HepG2 (cell line): ENCODE data around the gene IGIP. TPM values are rescaled to one million over a fixed set of nuclear protein-coding genes. Genes with fewer than 3 reads are reported as not detected.

Source experiments
- AGO2 ChIP-seq: fragments of 200-400 bp; formaldehyde crosslinking; optimal IDR thresholded peaks from 2 replicates; pipeline ENCODE3; 2017; ENCODE audit warnings: mild to moderate bottlenecking, low read depth, low read length, moderate library complexity
- ATF1 ChIP-seq: IDR thresholded peaks from 2 replicates; pipeline ENCODE4 v1.6.1; 2016; ENCODE audit warnings: mild to moderate bottlenecking, control low read depth
- CCDC6 ChIP-seq: sonication (generic); formaldehyde crosslinking; IDR thresholded peaks from 2 replicates; pipeline ENCODE4 v1.8.1; 2022; ENCODE audit warnings: mild to moderate bottlenecking, missing genetic modification reagents, moderate library complexity
- EZH2 ChIP-seq: conservative IDR thresholded peaks from 2 replicates; pipeline ENCODE4 v1.6.1; 2012; ENCODE audit warnings: mild to moderate bottlenecking, low read depth, low read length, moderate library complexity
- MAF1 ChIP-seq: sonication (generic); formaldehyde crosslinking; IDR thresholded peaks from 2 replicates; pipeline ENCODE4 v1.5.0; 2020; ENCODE audit warnings: missing genetic modification reagents, borderline replicate concordance
- MZF1 ChIP-seq: sonication (generic); formaldehyde crosslinking; IDR thresholded peaks from 2 replicates; pipeline ENCODE4 v1.8.1; 2023; ENCODE audit warnings: mild to moderate bottlenecking, missing genetic modification reagents, borderline replicate concordance
- PAWR ChIP-seq: sonication (generic); formaldehyde crosslinking; IDR thresholded peaks from 2 replicates; pipeline ENCODE4 v1.4.0; 2020; ENCODE audit warnings: missing genetic modification reagents, mild to moderate bottlenecking, borderline replicate concordance
- PHF20 ChIP-seq: sonication (generic); formaldehyde crosslinking; IDR thresholded peaks from 2 replicates; pipeline ENCODE4 v1.5.0; 2020; ENCODE audit warnings: mild to moderate bottlenecking, missing genetic modification reagents
- POLR2G ChIP-seq: fragments of 200-400 bp; formaldehyde crosslinking; IDR thresholded peaks from 2 replicates; pipeline ENCODE4 v1.6.1; 2018; ENCODE audit warnings: mild to moderate bottlenecking, low read depth, low read length, moderate library complexity
- SETDB1 ChIP-seq: sonication (generic); formaldehyde crosslinking; IDR thresholded peaks from 2 replicates; pipeline ENCODE4 v1.5.1; 2020; ENCODE audit warnings: missing genetic modification reagents, mild to moderate bottlenecking, borderline replicate concordance
- TARDBP ChIP-seq: sonication (generic); formaldehyde crosslinking; IDR thresholded peaks from 2 replicates; pipeline ENCODE4 v1.8.0; 2022; ENCODE audit warnings: mild to moderate bottlenecking, missing genetic modification reagents
- TIGD3 ChIP-seq: sonication (generic); formaldehyde crosslinking; IDR thresholded peaks from 2 replicates; pipeline ENCODE4 v1.5.1; 2020; ENCODE audit warnings: mild to moderate bottlenecking, missing genetic modification reagents, borderline replicate concordance
- ZBED4 ChIP-seq: sonication (generic); formaldehyde crosslinking; IDR thresholded peaks from 2 replicates; pipeline ENCODE4 v1.4.0; 2020; ENCODE audit warnings: missing genetic modification reagents, borderline replicate concordance
- ZBTB37 ChIP-seq: sonication (generic); formaldehyde crosslinking; IDR thresholded peaks from 2 replicates; pipeline ENCODE4 v1.4.0; 2020; ENCODE audit warnings: mild to moderate bottlenecking, missing genetic modification reagents
- ZNF205 ChIP-seq: IDR thresholded peaks from 2 replicates; pipeline ENCODE4 v1.6.1; 2018; ENCODE audit warnings: missing biosample characterization, missing genetic modification reagents
- ZNF3 ChIP-seq: IDR thresholded peaks from 2 replicates; pipeline ENCODE4 v1.7.0; 2017; ENCODE audit warnings: inconsistent platforms
- ZNF512B ChIP-seq: sonication (generic); formaldehyde crosslinking; IDR thresholded peaks from 2 replicates; pipeline ENCODE4 v1.5.1; 2020; ENCODE audit warnings: missing genetic modification reagents, mild to moderate bottlenecking, borderline replicate concordance
- ZNF883 ChIP-seq: sonication (generic); formaldehyde crosslinking; IDR thresholded peaks from 2 replicates; pipeline ENCODE4 v1.5.1; 2020; ENCODE audit warnings: mild to moderate bottlenecking, missing genetic modification reagents; ENCODE audit errors: not compliant biosample characterization
- polyA plus RNA-seq, 8 experiments: library from polyadenylated mRNA; depleted of rRNA in 3 of 8; stranded (reverse) in 7 of 8; unstranded in 1 of 8; fragments of >200 nt; fragmentation: Illumina TruSeq in 4 of 8; extraction: Trizol in 4 of 8; gene quantifications; 2 replicates each; pipeline versions ENCODE4 v1.2.1 to v1.2.3, GENCODE V29; 2011 to 2016; ENCODE audit warnings: low read depth in 4 of 8, missing spikeins in 1 of 8, mixed read lengths in 1 of 8; ENCODE audit not compliant: insufficient read depth in 1 of 8
- total RNA-seq, 5 experiments: library from RNA; depleted of rRNA; stranded (reverse); fragments of >200 nt; fragmentation: Illumina TruSeq; extraction: Trizol; gene quantifications; 2 replicates each; pipeline ENCODE4 v1.2.3, GENCODE V29; 2016; ENCODE audit warnings: low read depth in 1 of 5

IGIP gene
- total and polyA plus RNA-seq, 2 of the 13 experiments (the other 11 are each of a cell fraction or from before 2014, with no cell fraction given), result 1.7 to 2.1 TPM

- TF ChIP-seq TARDBP, result 0 out of 2 replicates have a peak, but pooled peaks have one; percentile 16
- no peak for TF ChIP-seq ATF1 (CRISPR knock-in tag)
- TF ChIP-seq ZNF883 (CRISPR knock-in tag), result peak; percentile 70
- peak; percentile 83 for TF ChIP-seq POLR2G
- peak; percentile 68; the same call in 1 of the 2 replicates for TF ChIP-seq CCDC6 (CRISPR knock-in tag)
- no peak for TF ChIP-seq PAWR (CRISPR knock-in tag)
- TF ChIP-seq TIGD3 (CRISPR knock-in tag), result no peak
- peak; percentile 57 for TF ChIP-seq AGO2
- TF ChIP-seq MZF1 (CRISPR knock-in tag), result no peak
- 0 out of 2 replicates have a peak, but pooled peaks have one; percentile 10 for TF ChIP-seq ZNF512B
- TF ChIP-seq EZH2, result no peak
- peak; percentile 39; the same call in 1 of the 2 replicates for TF ChIP-seq ZBED4
- peak; percentile 79 for TF ChIP-seq MAF1 (CRISPR knock-in tag)
- no peak; the same call in 1 of the 2 replicates for TF ChIP-seq PHF20
- TF ChIP-seq ZBTB37 (CRISPR knock-in tag), result no peak
- no peak for TF ChIP-seq SETDB1 (CRISPR knock-in tag)
- no peak for TF ChIP-seq ZNF3 (CRISPR knock-in tag)
- TF ChIP-seq ZNF205 (CRISPR knock-in tag), result peak; percentile 92
These were observed 18.2 kb upstream of the IGIP start (continued) for GRCh38 chr5:140107312-140108092.
